Epithelial cell of esophagus (primary cell): ENCODE measurements around the gene FIG4.
"Not testable (repeated sequence)": the region's sequence is repeated elsewhere in the genome, so short reads cannot be mapped to it uniquely, and the experiment has no call there.

Experiments
- DNase-seq: peaks from one replicate; pipeline ENCODE4 v3.0.0; 2010; ENCODE audit warnings: low read depth
- H3K4me3 ChIP-seq: 2 replicates; pipeline ENCODE4 v1.5.1; 2011; ENCODE audit warnings: mild to moderate bottlenecking, low read length, control low read depth
- TF ChIP-seq, protein P1 (sequence below): IDR thresholded peaks from 2 replicates; pipeline ENCODE4 v1.5.1; 2011; ENCODE audit warnings: low read depth, mild to moderate bottlenecking, low read length, control low read depth, inconsistent platforms; ENCODE audit not compliant: insufficient read depth; ENCODE audit errors: missing control alignments

Gene FIG4

DNA sequence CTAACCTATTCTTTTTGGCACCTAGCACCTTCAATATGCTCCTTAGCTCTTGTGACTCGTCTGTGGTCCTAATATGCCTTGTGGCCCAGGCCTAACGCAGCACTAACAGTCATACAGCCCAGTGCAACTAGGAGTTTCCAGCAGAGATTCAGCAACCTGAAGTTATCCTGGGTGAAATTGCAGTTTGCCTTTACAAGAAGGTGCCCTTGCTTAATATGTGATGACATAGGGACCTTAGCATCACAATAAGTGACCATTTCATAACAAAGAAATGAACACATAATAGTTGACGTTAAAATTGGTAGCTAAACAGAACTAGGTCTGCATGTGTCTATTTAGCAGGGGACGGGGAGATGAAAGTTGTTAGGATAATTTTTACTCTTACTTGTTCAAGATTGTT is 10.1 kb downstream of the FIG4 start:
- no peak overlapping the region for H3K4me3 ChIP-seq
- TF ChIP-seq, protein P1, sequence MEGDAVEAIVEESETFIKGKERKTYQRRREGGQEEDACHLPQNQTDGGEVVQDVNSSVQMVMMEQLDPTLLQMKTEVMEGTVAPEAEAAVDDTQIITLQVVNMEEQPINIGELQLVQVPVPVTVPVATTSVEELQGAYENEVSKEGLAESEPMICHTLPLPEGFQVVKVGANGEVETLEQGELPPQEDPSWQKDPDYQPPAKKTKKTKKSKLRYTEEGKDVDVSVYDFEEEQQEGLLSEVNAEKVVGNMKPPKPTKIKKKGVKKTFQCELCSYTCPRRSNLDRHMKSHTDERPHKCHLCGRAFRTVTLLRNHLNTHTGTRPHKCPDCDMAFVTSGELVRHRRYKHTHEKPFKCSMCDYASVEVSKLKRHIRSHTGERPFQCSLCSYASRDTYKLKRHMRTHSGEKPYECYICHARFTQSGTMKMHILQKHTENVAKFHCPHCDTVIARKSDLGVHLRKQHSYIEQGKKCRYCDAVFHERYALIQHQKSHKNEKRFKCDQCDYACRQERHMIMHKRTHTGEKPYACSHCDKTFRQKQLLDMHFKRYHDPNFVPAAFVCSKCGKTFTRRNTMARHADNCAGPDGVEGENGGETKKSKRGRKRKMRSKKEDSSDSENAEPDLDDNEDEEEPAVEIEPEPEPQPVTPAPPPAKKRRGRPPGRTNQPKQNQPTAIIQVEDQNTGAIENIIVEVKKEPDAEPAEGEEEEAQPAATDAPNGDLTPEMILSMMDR: no peak
- no peak for DNase-seq

DNA sequence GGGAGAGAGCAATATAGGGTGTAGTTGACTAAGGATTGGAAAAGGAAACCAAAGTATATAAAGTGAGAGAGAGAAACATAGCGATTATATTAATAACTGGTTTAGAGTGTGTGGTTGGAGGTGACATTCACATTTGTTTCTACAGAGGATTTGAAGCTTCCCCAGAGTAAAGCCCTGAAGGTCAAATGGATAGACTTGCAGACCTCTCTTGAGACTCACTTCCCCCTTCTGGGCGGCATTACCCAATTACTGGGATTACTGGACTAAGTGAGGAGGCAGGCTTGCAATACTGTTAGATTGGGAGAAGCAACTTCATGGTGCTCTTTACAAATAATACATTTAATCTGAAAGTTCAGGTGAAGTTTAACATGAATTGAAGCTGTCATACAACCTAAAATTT is 10.7 kb downstream of the FIG4 start:
- no peak overlapping the region for H3K4me3 ChIP-seq
- no peak for DNase-seq
- TF ChIP-seq, protein P1: no peak

DNA sequence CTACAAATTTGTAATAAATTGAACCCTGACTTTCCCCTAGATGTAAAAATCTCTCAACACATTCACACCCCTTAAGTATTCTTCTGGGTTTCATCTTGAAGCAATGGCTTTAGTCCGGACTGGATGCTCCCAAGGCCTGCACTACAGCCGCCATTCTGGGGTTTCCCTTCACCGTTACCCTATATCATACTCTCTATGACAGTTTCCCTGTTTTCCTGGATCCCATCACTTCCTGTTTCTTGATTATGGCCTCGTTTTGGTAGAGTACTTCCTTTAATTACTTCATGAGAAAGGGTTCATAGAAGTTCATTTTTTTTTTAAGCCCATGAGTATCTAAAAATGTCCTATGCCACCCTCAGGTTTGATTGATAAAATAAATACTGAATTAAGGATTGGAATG is 11.7 kb downstream of the FIG4 start:
- H3K4me3 ChIP-seq: no peak overlapping the region
- TF ChIP-seq, protein P1: no peak
- DNase-seq: no peak

DNA sequence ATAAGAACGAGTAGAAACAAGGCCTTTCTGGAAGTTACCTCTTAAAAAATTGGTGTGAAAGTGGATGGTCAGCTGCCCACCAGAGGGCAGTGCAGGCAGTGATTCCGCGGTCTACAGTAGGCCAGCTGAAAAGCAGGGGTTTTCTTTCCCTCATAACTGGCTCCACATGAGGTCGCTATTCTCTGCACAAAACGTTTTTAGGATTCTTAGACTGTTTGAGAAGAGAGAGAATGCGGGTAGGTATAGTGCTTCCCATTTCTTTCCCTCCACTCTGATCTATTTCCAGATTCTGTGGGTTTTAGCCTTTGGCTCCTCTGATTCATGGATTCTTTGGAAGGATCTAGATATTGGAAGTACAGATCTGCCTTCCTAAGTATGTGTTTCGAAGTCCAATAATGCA is 14.2 kb downstream of the FIG4 start:
- TF ChIP-seq, protein P1: peak; percentile 99
- no peak overlapping the region for H3K4me3 ChIP-seq
- DNase-seq: peak; percentile 87

DNA sequence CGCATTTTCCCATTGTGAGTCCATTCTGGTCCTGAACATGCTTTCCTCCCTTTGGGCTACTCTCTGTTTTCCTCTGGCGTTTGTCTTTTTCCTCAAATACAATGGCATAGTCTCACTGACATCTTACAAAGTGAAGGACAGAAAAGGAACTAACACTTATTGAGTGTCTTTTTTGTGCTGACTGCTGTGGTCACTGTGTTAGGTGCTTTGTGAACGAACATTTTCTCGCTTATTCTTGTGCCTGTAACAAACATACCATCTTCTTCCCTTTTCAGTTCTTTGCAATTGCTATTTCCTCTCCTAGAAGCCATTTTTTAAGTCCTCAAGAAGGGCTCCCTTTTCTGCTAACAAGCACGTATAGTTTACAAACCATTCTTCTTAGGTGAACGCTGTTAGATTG is 15.4 kb downstream of the FIG4 start:
- TF ChIP-seq, protein P1: no peak
- H3K4me3 ChIP-seq: no peak overlapping the region
- DNase-seq: no peak

DNA sequence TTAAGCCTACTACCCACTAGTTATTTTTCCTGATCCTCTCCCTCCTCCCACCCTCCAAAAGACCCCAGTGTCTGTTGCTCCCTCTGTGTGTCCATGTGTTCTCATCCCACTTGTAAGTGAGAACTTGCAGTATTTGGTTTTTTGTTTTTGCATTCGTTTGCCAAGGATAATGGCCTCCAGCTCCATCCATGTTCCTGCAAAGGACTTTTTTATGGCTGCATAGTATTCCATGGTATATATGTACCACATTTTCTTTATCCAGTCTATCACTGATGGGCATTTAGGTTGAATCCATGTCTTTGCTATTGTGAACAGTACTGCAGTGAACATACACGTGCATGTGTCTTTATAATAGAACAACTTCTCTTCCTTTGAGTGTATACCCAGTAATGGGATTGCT is 17.0 kb downstream of the FIG4 start:
- DNase-seq, H3K4me3 ChIP-seq: not testable (repeated sequence)

DNA sequence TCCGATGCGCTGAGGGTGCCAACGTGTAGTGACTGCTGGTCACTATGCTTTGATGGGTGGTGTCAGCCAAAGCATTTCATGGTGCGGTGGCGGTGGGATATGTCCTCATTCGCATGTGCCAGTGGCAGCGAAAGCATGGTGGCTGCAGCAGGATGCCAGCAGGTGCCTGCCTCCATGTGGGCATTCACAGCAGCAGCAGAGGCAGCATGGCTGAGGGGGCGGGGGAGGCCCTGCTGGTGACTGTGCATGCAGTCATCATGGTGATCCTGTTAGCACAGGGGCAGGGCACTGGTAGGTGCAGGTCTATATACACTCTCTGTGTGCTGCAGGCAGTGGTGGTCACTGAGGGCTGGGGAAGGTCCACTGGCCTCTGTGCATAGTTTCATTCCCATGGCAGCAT is 22.0 kb downstream of the FIG4 start:
- TF ChIP-seq, protein P1: no peak
- no peak overlapping the region for H3K4me3 ChIP-seq
- peak; percentile 78 for DNase-seq

DNA sequence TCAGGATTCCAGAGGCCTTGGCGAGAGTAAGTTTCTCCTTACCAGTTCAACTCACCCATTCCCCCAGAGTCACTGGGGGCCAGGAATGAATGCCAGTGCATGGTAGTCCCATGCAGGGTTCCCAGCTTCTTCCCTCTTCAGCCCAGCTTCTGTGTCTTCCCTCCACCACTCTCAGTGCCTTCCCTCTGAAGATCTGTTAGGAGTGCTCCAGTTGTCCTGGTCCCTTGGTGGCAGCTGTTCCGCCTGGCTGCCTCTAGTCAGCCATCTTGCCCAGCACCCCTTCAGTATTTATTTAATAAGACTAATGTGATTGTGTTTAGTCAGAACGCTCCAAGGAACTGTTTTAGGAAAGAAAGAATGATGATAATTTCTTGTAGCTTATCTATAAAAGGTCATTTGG is 23.1 kb downstream of the FIG4 start:
- DNase-seq: no peak
- TF ChIP-seq, protein P1: no peak
- H3K4me3 ChIP-seq: no peak overlapping the region
